GM18505 (cell line): ENCODE results near the gene MSMB.

Source experiments
- ATAC-seq: cut with Tn5 transposase; IDR thresholded peaks from one replicate; pipeline ENCODE4 v1.9.1; 2021; ENCODE audit not compliant: unreplicated experiment
- POLR2A ChIP-seq: IDR thresholded peaks from 4 replicates; pipeline ENCODE4 v1.6.1; 2011; ENCODE audit warnings: borderline replicate concordance; ENCODE audit not compliant: insufficient read depth, insufficient read length; ENCODE audit errors: extremely low read depth

The MSMB gene

DNA sequence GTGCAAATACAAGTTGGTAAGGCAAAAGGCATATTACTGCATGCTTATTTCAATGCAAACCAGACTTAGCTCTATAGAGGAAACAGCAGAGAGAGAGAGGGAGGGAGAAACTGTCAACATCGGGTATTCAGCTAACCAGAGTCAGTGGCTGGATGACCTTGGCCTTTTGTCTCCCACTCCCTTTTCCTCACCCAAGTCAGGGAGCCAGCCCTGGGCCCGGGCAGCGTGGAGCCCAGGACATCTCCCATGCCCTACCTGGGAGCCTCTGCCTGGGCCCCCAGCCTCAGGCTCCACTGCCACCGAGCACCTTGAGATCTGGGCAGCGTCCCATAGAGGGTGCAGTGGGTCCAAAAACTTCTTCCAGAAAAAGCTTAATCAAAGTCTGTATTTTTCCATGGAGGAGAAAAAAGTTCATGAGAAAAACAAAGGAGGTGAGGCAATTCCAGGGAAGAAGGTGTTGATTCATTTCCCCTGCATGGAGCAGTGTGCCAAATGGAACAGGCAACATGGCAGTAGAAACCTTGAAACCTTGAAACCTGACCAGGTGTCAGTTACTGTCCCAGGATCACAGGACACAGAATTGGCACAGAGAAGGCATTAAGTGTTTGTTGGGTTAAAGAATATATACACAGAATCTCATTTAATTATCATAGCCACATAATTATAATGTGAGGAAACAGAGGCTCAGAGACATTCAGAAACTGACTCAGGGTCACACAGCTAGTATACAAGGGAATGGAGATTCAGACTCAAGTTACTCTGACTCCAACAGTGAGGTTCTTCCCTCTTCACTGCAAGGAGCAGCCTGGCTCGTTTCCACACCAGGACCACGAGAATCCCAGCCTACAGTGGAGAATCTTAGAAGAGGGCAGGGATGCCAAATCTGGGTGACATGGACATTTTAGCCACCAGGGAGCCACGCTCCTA, 9.9 kb downstream of the MSMB start:
- TF ChIP-seq POLR2A, result no peak

DNA sequence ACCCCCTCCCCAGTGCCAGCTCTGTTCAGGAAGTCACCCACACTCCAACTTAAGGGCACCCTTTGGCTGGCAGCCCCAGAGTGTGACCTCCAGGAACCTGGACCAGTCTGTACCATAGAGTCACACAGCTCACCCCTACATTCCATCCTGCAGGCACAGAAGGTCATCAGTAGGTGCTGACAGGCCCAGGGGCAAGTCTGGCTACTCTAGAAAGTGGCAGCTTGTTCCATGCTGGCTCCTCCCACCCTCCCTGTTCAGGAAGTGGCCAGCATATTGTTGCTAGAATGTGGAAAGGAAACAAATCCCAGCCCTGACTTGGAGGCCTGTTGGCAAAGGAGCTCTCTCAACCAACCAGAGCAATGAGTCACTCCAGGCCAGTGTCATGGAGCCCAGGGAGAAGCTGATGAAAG, 12.5 kb downstream of the MSMB start:
- ATAC-seq, result no peak
- no peak for TF ChIP-seq POLR2A

More for the DNA sequence above, 9.9 kb downstream of the MSMB start:
- ATAC-seq, result no peak

DNA sequence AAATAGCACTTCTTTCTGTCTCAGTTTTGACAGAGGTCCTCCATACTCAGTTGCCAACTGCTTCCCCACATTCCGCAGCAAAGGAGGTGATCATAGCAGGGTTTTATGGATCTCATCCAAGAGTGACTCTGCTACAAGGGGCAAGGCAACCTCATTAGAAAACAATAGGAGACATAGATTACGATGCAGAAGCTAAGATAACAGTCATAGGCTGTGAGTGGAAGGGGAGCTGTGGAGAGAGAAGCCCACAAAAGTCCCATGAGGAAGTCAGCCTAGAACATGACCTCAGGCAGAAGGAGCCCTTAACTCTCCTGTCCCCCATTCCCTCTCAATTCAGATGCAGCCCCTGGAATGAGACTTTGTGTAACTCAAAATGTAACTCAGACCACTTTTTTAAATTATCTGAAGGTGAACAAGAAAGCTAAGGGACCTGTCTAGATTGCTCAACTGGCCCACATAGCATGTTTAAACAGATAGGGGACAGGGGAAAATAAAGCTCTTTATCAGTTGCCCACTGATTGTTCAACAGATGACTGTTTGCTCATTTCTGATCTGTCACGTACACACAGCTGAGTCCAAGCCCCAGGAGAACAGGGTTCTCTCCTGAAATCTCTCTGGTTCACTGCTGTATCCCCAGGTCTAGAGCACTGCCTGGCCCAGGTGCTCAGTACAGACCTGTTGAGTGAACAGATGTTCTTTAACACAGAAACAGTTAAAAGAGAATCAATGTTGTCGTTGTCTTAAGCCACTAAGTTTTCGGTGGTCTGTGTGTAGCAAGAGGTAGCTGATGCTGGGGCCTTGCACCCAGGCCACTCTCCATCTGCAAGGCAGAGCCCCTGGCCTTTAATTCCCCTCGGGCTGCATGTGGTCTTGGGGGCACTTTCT, 14.2 kb downstream of the MSMB start:
- ATAC-seq, result no peak
- TF ChIP-seq POLR2A, result no peak

DNA sequence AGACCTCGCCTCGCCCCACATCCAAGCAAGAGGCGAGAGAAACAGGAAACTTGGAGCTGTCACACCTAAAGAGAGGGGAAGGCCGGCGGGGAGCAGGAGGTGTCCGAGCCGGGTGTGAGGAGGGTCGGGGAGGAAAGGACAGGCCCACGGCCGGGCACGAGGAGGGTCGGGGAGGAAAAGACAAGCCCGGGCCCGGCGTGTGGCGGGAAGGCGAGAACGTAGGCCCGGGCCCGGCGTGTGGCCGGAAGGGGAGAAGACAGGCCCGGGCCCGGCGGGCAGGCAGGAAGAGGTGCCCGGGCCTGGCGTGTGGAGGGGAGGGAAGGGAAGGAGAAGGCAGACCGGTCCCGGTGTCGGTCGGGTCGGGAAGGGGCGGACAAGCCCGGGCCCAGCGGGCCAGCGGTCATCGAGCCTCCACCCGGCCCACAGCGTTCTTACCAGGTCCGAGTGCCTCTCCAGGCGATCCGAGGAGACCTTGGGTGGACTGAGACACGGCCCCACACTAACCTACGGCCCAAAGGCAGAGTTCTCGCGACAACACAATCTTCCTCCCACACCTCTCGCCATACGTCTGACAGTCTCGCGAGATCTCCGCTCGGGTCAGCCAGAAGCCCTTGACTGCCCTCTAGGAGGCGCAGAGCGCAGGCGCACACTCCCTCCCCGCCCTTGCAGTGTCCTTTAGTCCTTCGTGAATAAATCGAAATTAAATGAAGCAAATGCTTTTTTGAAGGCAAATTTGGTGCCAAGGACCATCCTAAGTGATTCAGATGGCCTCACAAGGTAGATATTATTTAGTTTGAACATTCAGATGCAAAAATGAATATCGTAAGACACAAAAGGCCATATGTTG, 15.8 kb downstream of the MSMB start, which contains the start of gene NCOA4:
TSS of gene NCOA4 (minus strand) at position 533 of the 847 bp plus-strand sequence. CDS start 13,943 bp downstream, outside the sequence.
- TF ChIP-seq POLR2A, result peak; percentile 95
- ATAC-seq, result peak; percentile 97

DNA sequence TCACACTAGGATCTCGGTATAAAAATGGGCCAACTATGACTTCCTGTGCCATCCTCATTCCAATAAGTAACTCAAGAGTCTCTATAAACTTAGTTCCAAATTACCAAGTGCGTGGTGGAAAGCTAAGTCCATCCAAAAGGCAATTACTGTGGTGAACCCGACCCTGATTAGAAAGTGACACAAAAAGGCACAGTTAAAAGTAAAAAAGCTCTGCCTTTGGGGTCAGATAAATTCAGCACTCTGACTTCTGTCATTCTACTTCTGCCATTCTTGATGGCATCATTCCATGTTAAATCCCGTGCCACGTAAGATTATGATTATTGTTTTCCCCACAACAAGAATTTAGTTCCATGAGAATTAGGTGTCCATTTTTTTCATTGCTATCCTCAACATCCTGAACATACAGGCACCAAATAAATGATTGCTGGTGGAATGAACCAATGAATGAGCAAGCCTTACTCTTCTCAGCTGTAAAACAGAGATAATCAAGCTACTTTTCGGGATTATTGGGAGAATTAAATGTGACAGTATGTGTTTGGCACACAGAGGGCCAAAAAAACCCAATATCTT, 16.5 kb downstream of the MSMB start:
- no peak for TF ChIP-seq POLR2A
- ATAC-seq, result no peak

DNA sequence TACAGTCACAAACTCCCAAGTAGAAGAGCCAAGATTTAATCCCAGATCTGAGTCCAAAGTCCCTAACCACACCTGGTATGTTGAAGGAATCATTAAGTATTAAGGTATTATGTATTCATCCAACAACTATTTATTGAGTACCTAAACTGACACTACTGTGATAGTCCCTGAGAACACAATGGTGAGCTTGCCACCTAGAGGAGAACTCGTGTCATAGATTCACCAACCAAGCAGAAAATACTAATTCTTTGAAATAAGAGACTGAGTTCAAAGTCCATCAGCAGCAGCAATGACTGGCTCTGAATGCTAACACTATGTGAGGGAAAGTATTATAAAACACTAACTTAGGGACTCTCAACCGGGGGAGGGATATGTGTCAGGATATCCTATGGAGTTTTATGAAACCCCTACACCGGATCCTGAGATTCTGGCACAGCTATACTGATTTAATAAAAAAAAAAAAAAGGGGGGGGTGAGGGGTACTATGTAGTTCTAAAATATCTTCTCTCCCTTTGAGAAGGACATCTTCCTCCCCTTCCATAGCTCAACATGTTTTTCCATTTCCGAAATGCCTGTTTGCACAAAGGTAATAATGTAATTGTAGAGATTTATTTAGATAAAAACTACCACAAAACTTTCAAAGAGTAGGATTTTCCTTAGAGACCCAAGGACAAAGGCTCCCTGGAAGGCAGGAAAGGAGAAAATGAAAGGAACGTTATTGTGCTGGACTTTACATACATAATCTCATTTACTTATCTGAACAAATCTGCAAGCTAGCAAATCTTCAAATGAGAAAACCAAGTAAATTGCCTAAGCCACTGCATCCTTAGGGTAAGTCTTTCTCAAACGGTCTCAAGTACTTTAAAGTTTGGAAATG, 17.2 kb downstream of the MSMB start:
- ATAC-seq, result peak; percentile 36
- TF ChIP-seq POLR2A, result no peak

DNA sequence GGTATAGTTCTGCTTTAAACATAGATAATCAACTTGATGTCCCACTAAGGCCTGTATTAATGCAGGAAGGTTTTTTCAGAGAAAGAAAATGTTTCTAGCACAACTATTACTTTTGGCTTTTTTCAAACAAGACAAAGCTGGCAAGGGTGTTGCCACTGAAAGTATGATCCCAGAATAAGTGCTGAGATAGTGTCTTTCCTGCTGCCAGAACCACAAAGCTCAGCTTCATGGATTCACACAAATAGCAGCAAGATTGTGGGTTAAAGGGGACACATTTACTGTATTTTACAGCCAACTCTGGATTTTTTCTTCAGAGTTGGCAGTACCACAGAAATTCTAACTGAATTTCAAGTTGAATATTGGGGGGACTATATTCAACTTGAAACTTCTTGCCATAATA, 20.0 kb downstream of the MSMB start:
- no peak for ATAC-seq
- TF ChIP-seq POLR2A, result no peak

DNA sequence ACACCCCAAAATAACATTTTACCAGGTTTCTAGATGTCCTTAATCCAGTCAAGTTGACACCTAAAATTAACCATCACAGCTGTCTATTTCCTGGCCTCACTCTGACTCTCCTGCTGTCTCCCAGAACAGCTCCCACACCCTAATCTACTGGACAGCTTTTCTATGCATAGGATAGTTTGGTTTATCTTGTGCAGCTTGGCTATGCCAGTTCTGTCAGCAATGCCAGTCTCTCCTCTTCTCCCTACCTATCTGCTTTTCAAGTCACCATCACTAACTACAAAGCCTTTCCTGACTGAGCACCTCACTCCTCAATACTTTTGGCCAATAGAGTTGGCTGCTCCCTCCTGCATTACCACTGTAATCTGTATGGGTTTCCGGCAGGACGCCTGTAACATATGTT, 20.7 kb downstream of the MSMB start:
- ATAC-seq, result no peak
- TF ChIP-seq POLR2A, result no peak

DNA sequence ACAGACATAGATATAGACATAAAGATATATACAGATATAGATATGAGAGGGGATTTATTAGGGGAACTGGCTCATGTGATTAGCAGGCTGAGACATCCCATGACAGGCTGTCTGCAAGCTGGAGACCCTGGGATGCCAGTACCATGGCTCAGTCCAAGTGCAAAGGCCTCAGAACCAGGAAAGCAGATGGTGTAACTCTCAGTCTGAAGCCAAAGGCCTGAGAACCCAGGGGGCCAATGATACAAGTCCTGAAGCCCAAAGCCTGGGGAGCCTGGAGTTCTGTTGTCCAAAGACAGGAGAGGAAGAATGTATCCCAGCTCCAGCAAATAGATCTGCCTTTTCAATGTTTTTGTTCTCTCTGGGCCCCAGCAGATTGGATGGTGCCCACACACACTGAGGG, 21.1 kb downstream of the MSMB start:
- TF ChIP-seq POLR2A, result no peak
- ATAC-seq, result no peak

DNA sequence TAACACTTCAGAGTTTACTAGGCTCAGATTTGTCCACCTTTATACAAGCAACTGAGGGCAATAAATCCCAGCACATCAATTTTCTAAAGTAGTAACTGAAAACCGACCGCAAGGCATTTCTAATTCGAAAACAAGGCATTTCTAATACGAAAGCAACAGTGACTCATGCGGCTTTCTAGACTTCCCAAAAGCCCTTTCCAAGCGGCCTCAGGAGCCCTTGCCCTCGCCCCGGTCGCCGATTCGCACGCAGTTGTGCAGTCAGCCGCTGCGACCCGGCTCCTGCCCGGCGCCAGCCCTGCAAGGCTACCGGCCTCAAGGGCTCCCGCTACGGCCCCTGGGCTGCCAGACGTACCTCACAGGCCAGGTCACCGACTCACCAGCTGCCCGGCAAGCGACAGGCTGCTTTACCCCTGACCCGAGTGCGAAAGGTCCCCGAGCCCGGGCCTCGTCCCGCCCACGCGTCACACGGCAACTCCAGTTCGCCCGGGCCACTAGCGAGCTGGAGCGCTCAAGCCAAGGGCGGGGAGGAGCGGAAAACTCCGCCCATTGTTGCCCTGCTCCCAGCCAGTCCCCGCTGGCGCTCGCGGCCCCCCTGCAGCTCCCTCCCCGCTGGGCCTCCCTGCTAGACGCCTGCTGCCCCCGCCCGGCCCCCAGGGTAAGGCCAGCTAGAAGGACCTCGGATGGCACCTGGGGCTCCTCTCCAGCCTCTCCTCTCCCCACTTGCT, 22.9 kb downstream of the MSMB start:
- peak; percentile 94 for ATAC-seq
- peak; percentile 56 for TF ChIP-seq POLR2A

DNA sequence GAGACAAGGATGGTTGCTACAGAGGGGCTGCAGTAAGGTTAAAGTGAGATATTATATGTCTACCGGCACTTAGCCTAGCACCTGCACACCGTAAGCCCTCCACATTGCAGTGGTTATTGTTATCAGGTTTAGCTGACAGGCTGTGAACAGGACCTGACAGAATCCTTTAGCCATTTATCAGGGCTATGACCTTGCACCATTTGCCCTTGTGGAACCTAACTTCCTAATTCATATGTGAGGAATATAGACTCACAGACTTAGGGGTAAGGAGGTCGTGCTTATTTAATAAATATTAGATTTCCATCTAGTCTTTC, 25.8 kb downstream of the MSMB start:
- TF ChIP-seq POLR2A, result no peak
- ATAC-seq, result no peak
